Astrocyte (in vitro differentiated cells and primary cell): ENCODE data around the gene ACAP3. TPM values are rescaled to one million over a fixed set of nuclear protein-coding genes. Genes with fewer than 3 reads are reported as not detected.

Source experiments
- DNase-seq: peaks from one replicate; pipeline ENCODE4 v3.0.0-alpha.2; 2010; ENCODE audit warnings: low read depth
- FAIRE-seq: peaks from 2 replicates; lab custom pipeline; 2011; peaks lifted over from hg19 to GRCh38; lab: Jason Lieb, UNC
- H2AFZ ChIP-seq: 2 replicates; pipeline ENCODE4 v1.6.0; 2012; ENCODE audit warnings: low read depth, low read length, inconsistent platforms
- H3K27ac ChIP-seq: 2 replicates; pipeline ENCODE4 v1.5.1; 2011; ENCODE audit warnings: low read depth, low read length, inconsistent platforms
- H3K27me3 ChIP-seq: 2 replicates; pipeline ENCODE4 v1.6.0; 2011; ENCODE audit warnings: low read length, inconsistent platforms; ENCODE audit not compliant: insufficient read depth
- H3K36me3 ChIP-seq: 2 replicates; pipeline ENCODE4 v1.5.1; 2011; ENCODE audit warnings: low read length, inconsistent platforms; ENCODE audit not compliant: insufficient read depth
- H3K4me1 ChIP-seq: 2 replicates; pipeline ENCODE4 v1.5.1; 2011; ENCODE audit warnings: low read length, inconsistent platforms; ENCODE audit not compliant: insufficient read depth
- H3K4me2 ChIP-seq: 2 replicates; pipeline ENCODE4 v1.6.0; 2012; ENCODE audit warnings: low read length, inconsistent platforms
- H3K4me3 ChIP-seq: 2 replicates; pipeline ENCODE4 v1.5.1; 2011; ENCODE audit warnings: low read depth, mild to moderate bottlenecking, low read length, inconsistent platforms; ENCODE audit not compliant: insufficient read depth
- H3K79me2 ChIP-seq: 2 replicates; pipeline ENCODE4 v1.6.0; 2012; ENCODE audit warnings: mild to moderate bottlenecking, low read length, inconsistent platforms; ENCODE audit not compliant: insufficient read depth
- H3K9ac ChIP-seq: 2 replicates; pipeline ENCODE4 v1.6.0; 2012; ENCODE audit warnings: mild to moderate bottlenecking, low read length, inconsistent platforms
- H3K9me3 ChIP-seq: 2 replicates; pipeline ENCODE4 v1.5.1; 2012; ENCODE audit warnings: low read depth, mild to moderate bottlenecking, low read length, inconsistent platforms; ENCODE audit not compliant: insufficient read depth
- H4K20me1 ChIP-seq: 2 replicates; pipeline ENCODE4 v1.6.0; 2012; ENCODE audit warnings: low read length, inconsistent platforms; ENCODE audit not compliant: insufficient read depth
- H3K27ac Mint-ChIP-seq: one replicate; pipeline ENCODE4 v1.8.0; 2021; ENCODE audit warnings: mild to moderate bottlenecking, mixed read lengths; ENCODE audit not compliant: unreplicated experiment
- H3K27me3 Mint-ChIP-seq: one replicate; pipeline ENCODE4 v1.8.0; 2021; ENCODE audit warnings: low read depth, mixed read lengths; ENCODE audit not compliant: unreplicated experiment
- H3K36me3 Mint-ChIP-seq: one replicate; pipeline ENCODE4 v1.8.0; 2021; ENCODE audit warnings: low read depth, mixed read lengths; ENCODE audit not compliant: unreplicated experiment
- H3K4me1 Mint-ChIP-seq: one replicate; pipeline ENCODE4 v1.8.0; 2021; ENCODE audit warnings: low read depth, mixed read lengths; ENCODE audit not compliant: unreplicated experiment
- H3K4me3 Mint-ChIP-seq: one replicate; pipeline ENCODE4 v1.8.0; 2021; ENCODE audit warnings: mild to moderate bottlenecking, moderate library complexity, mixed read lengths; ENCODE audit not compliant: unreplicated experiment
- H3K9me3 Mint-ChIP-seq: one replicate; pipeline ENCODE4 v1.8.0; 2021; ENCODE audit warnings: mild to moderate bottlenecking, mixed read lengths; ENCODE audit not compliant: unreplicated experiment
- EZH2 ChIP-seq: IDR thresholded peaks from 2 replicates; pipeline ENCODE4 v1.6.1; 2012; ENCODE audit warnings: mild to moderate bottlenecking, low read length, inconsistent platforms; ENCODE audit not compliant: insufficient read depth
- total RNA-seq: library from RNA; stranded (reverse); gene quantifications from 2 replicates; pipeline ENCODE4 v1.2.1, GENCODE V29; 2021
- TF ChIP-seq, protein P1 (sequence below): IDR thresholded peaks from 2 replicates; pipeline ENCODE4 v1.5.1; 2011; ENCODE audit warnings: low read depth, mild to moderate bottlenecking, inconsistent platforms, low read length, moderate library complexity; ENCODE audit not compliant: insufficient read depth

Gene ACAP3
- total RNA-seq, 1 donor from 2014 or later = 64.0 TPM

DNA sequence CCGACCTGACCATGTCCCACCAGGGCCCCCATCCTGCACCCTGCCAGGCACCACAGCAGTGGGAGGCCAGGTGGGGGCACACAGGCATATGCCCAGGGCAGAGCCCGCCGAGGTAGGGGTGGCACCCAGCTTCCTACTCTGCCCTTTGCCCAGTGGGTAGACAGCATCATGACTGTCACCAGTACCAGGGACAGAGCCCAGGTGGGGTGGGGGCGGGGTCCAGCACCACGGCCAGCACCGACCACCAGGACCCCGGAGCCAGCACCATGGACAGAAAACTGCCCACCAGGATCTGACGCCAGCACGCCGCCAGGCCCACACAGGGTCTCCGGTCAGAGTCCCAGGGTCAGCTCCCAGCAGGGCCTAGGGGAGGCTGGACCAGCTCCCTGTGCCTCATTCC lies 27.1 kb upstream of the ACAP3 start:
- H3K36me3 ChIP-seq = no peaks in the 10 kb centered on the region
- H3K4me3 ChIP-seq = no peak overlapping the region
- no peak for TF ChIP-seq EZH2
- TF ChIP-seq, protein P1, sequence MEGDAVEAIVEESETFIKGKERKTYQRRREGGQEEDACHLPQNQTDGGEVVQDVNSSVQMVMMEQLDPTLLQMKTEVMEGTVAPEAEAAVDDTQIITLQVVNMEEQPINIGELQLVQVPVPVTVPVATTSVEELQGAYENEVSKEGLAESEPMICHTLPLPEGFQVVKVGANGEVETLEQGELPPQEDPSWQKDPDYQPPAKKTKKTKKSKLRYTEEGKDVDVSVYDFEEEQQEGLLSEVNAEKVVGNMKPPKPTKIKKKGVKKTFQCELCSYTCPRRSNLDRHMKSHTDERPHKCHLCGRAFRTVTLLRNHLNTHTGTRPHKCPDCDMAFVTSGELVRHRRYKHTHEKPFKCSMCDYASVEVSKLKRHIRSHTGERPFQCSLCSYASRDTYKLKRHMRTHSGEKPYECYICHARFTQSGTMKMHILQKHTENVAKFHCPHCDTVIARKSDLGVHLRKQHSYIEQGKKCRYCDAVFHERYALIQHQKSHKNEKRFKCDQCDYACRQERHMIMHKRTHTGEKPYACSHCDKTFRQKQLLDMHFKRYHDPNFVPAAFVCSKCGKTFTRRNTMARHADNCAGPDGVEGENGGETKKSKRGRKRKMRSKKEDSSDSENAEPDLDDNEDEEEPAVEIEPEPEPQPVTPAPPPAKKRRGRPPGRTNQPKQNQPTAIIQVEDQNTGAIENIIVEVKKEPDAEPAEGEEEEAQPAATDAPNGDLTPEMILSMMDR = no peak
- Mint-ChIP-seq H3K27ac (no peak overlapping the region), H3K4me1 (no peaks in the 10 kb centered on the region), H3K27me3 (no peaks in the 10 kb centered on the region), H3K4me3 (no peak overlapping the region), H3K36me3 (no peaks in the 10 kb centered on the region), H3K9me3 (no peaks in the 10 kb centered on the region)
- no peak overlapping the region for H3K9ac ChIP-seq
- H3K9me3 ChIP-seq = no peaks in the 10 kb centered on the region
- no peak overlapping the region for H2AFZ ChIP-seq
- no peak overlapping the region for H3K27ac ChIP-seq
- H3K4me2 ChIP-seq = no peak overlapping the region
- no peaks in the 10 kb centered on the region for H3K27me3 ChIP-seq
- H3K4me1 ChIP-seq = no peaks in the 10 kb centered on the region
- FAIRE-seq (no peak), DNase-seq (no peak)
- H3K79me2 ChIP-seq = no peaks in the 10 kb centered on the region
- H4K20me1 ChIP-seq = peaks cover 17% of the 10 kb centered on the region

DNA sequence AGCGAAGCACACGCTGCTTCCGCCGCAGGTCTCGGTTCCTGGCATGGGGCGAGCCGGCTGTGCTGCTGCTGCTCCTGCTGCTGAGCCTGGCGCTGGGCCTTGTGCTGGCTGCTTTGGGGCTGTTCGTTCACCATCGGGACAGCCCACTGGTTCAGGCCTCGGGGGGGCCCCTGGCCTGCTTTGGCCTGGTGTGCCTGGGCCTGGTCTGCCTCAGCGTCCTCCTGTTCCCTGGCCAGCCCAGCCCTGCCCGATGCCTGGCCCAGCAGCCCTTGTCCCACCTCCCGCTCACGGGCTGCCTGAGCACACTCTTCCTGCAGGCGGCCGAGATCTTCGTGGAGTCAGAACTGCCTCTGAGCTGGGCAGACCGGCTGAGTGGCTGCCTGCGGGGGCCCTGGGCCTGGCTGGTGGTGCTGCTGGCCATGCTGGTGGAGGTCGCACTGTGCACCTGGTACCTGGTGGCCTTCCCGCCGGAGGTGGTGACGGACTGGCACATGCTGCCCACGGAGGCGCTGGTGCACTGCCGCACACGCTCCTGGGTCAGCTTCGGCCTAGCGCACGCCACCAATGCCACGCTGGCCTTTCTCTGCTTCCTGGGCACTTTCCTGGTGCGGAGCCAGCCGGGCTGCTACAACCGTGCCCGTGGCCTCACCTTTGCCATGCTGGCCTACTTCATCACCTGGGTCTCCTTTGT lies 26.0 kb upstream of the ACAP3 start:
- TF ChIP-seq EZH2 = no peak
- TF ChIP-seq, protein P1 = no peak
- FAIRE-seq = no peak
- H3K4me1 Mint-ChIP-seq = no peaks in the 10 kb centered on the region

DNA sequence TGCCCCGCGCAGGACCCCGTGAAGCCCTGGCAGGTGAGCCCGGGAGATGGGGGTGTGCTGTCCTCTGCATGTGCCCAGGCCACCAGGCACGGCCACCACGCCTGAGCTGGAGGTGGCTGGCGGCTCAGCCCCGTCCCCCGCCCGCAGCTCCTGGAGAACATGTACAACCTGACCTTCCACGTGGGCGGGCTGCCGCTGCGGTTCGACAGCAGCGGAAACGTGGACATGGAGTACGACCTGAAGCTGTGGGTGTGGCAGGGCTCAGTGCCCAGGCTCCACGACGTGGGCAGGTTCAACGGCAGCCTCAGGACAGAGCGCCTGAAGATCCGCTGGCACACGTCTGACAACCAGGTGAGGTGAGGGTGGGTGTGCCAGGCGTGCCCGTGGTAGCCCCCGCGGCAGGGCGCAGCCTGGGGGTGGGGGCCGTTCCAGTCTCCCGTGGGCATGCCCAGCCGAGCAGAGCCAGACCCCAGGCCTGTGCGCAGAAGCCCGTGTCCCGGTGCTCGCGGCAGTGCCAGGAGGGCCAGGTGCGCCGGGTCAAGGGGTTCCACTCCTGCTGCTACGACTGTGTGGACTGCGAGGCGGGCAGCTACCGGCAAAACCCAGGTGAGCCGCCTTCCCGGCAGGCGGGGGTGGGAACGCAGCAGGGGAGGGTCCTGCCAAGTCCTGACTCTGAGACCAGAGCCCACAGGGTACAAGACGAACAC lies 25.2 kb upstream of the ACAP3 start:
- Histone ChIP-seq H3K4me1 (no peaks in the 10 kb centered on the region), H4K20me1 (peaks cover 30% of the 10 kb centered on the region), H3K36me3 (no peaks in the 10 kb centered on the region), H3K9ac (no peak overlapping the region), H3K9me3 (no peaks in the 10 kb centered on the region), H3K4me2 (no peak overlapping the region), H3K79me2 (no peaks in the 10 kb centered on the region), H3K27me3 (no peaks in the 10 kb centered on the region), H2AFZ (no peak overlapping the region), H3K27ac (no peak overlapping the region), H3K4me3 (no peak overlapping the region)
- H3K9me3 Mint-ChIP-seq = no peaks in the 10 kb centered on the region
- no peaks in the 10 kb centered on the region for H3K4me1 Mint-ChIP-seq
- DNase-seq (no peak), FAIRE-seq (no peak)
- H3K27me3 Mint-ChIP-seq = no peaks in the 10 kb centered on the region
- H3K27ac Mint-ChIP-seq = no peak overlapping the region
- H3K36me3 Mint-ChIP-seq = no peaks in the 10 kb centered on the region
- H3K4me3 Mint-ChIP-seq = no peak overlapping the region
- no peak for TF ChIP-seq EZH2
- TF ChIP-seq, protein P1 = no peak

More for the DNA sequence above, 26.0 kb upstream of the ACAP3 start:
- Histone ChIP-seq H4K20me1 (peaks cover 28% of the 10 kb centered on the region), H3K79me2 (no peaks in the 10 kb centered on the region), H3K27ac (no peak overlapping the region), H3K4me1 (no peaks in the 10 kb centered on the region), H3K36me3 (no peaks in the 10 kb centered on the region), H3K4me2 (no peak overlapping the region), H3K27me3 (no peaks in the 10 kb centered on the region), H3K9ac (no peak overlapping the region), H3K4me3 (no peak overlapping the region), H3K9me3 (no peaks in the 10 kb centered on the region), H2AFZ (no peak overlapping the region)
- Mint-ChIP-seq H3K27me3 (no peaks in the 10 kb centered on the region), H3K27ac (no peak overlapping the region), H3K36me3 (no peaks in the 10 kb centered on the region), H3K4me3 (no peak overlapping the region), H3K9me3 (no peaks in the 10 kb centered on the region)
- no peak for DNase-seq
